Stimulated activated CD4-positive, alpha-beta T cell treated with anti-CD3 and anti-CD28 coated beads, TNF-alpha, amount 100 ng/mL, for 24 hours (primary cell): ENCODE results near the gene GPR161.

Source experiments
- DNase-seq, 3 experiments: peaks; one replicate each; pipeline ENCODE4 v3.0.0-alpha.2; 2020; ENCODE audit warnings: low read depth in 3 of 3

The GPR161 gene

DNA sequence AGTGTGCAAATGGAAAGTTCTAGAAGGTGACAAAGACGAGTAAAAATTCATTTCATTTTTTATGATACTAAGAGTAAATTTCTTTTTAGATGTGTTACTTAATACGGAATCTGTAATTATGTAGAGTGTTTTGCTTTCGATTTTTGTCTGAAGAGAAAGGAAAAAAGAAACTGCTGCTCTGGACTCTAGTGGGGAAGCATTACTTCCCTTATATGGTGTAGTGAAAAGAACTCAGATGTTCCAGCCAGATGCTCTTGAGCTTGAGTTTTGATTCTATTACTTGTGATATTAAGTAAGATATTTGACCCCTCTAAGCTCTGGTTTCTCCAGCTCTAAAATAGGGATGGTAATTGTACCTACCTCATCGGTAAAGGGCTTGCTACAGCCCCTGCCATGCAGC is 12.2 kb upstream of the GPR161 start:
- DNase-seq, result no peak

- DNase-seq, result no peak
These were observed 9.9 kb upstream of the GPR161 start for GRCh38 chr1:168146626-168147025.

- no peak for DNase-seq
These were observed 9.4 kb upstream of the GPR161 start for GRCh38 chr1:168146160-168146539.

- peak; percentile 76 to 87 (median 78) for DNase-seq
These were observed 8.7 kb upstream of the GPR161 start for GRCh38 chr1:168145184-168146159.

DNA sequence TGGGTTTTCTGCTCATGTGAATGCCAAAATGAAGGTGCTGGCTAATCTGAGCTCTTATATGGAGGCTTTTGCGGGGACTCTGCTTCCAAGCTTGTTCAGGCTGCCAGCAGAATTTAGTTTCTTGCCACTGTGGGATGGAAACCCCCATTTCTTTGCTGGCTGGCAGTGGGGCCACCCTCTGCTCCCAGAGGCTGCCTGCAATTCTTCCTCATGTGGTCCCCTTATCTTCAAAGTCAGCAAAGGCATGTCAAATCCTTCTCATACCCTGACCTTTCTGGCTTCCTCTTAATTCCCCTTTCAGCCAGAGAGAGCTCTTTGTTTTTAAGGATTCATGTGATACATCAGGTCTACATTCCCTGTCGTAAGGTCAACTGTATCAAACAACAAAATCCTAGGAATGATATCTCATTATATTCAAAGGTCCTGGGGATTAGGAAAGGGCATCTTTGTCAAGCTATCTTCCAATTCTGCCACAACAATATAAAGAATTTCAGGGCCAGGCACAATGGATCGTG is 5.2 kb upstream of the GPR161 start:
- DNase-seq, result no peak

GRCh38 chr1:168139070-168139469 is 2.3 kb upstream of the GPR161 start:
- no peak for DNase-seq

- DNase-seq, result no peak
These were observed 1.4 kb upstream of the GPR161 start for GRCh38 chr1:168138134-168138533.

DNA sequence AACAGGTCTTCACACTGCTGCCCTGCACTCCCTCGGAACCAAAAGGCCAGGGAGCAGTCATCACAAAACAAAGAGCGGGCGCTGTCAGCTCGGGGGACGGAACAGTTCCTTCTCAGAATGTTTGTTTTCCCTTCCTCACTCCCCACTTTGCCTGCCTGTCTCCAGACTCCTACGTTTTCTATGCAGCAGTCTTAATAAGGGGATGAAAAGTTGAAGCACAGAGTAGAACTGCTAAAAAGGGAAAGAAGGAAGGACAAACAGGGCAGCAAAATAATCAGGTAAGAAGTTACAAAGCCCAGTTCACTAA is 738 bp upstream of the GPR161 start:
- no peak for DNase-seq

- DNase-seq, result no peak
These were observed 615 bp downstream of the GPR161 start for GRCh38 chr1:168135921-168136708.

GRCh38 chr1:168135116-168135920 is 1.4 kb downstream of the GPR161 start:
- DNase-seq, result no peak

- no peak for DNase-seq
These were observed 2.1 kb downstream of the GPR161 start for GRCh38 chr1:168134642-168135041.

- DNase-seq, result no peak
These were observed 2.6 kb downstream of the GPR161 start for GRCh38 chr1:168134132-168134531.

DNA sequence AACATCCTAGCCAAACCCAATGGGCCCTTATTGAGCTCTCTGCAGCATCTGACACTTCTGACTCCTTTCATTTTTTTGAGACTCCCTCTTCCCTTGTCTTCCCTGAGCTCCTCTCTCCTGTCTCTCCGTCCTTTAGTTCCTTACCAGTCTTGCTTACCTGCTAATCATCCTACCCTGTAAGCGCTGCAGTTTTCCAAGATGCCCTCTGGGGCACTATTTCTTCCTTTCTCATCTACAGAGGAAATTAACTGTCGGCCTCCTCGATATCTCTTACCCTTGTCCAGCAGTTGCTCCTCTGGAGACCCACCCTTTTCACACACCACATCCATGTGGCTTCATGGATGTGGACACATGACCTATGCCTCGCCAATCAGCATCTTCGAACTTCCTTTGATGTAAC is 6.8 kb downstream of the GPR161 start:
- no peak for DNase-seq

DNA sequence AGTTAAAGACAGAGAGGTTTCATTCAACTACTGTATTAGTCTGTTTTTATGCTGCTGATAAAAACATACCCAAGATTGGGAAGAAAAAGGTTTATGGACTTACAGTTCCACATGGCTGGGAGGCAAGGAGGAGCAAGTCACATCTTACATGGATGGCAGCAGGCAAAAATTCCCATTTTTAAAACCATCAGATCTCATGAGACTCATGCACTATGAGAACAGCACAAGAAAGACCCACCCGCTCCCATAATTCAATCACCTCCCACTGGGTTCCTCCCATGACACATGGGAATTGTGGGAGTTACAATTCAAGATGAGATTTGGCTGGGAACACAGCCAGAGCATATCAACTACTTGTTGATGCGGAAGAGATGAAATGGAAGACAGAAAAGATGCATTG is 9.2 kb downstream of the GPR161 start:
- DNase-seq, result no peak

- no peak for DNase-seq
These were observed 11.7 kb downstream of the GPR161 start for GRCh38 chr1:168125051-168125450.

GRCh38 chr1:168121401-168122011 is 15.2 kb downstream of the GPR161 start:
- no peak for DNase-seq

- DNase-seq, result no peak
These were observed 17.0 kb downstream of the GPR161 start for GRCh38 chr1:168119750-168120149.

GRCh38 chr1:168116327-168116799 is 20.4 kb downstream of the GPR161 start:
- no peak for DNase-seq

DNA sequence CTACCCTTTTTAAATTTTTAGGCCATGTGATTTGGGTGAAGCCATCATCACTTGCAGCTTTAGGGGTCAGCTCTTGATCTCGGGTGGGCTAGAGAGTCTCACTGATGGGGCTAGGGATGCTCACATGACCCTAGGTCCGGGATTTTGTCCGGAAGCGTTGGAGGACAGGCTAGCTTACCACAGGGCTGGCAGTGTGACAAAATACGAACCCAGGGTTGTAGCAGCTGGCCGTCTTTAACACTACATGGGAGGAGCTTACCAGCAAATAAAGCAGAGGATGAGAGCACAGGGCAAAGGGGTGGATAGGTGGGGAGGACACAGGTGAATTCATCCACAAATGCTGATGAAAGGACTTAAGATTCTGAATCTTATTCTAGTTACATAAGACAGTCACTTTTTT is 21.9 kb downstream of the GPR161 start:
- no peak for DNase-seq

- peak; percentile 15 to 62 (median 34) for DNase-seq
These were observed 23.9 kb downstream of the GPR161 start for GRCh38 chr1:168112673-168113305.
